K562 (cell line): ENCODE data around the gene NUDT22. TPM values are rescaled to one million over a fixed set of nuclear protein-coding genes. Genes with fewer than 3 reads are reported as not detected.

ENCODE experiments used
- DPF2 ChIP-seq: fragments of 450-650 bp; IDR thresholded peaks from 2 replicates; pipeline ENCODE4 v1.6.1; 2016
- ELK3 ChIP-seq: fragments of 450-650 bp; formaldehyde crosslinking; IDR thresholded peaks from 2 replicates; pipeline ENCODE4 v1.4.0; 2020; ENCODE audit warnings: mild to moderate bottlenecking
- ESRRB ChIP-seq: fragments of 250-450 bp; sonication (Bioruptor Pico); IDR thresholded peaks from 2 replicates; pipeline ENCODE4 v1.5.0; 2020; ENCODE audit warnings: mild to moderate bottlenecking, moderate library complexity, borderline replicate concordance
- KAT2B ChIP-seq: IDR thresholded peaks from one replicate; pipeline ENCODE4 v1.6.1; 2012; ENCODE audit warnings: low read depth, mild to moderate bottlenecking, control low read depth, inconsistent platforms, low read length, moderate library complexity
- MAX ChIP-seq: sonication (generic); formaldehyde crosslinking; IDR thresholded peaks from 2 replicates; pipeline ENCODE4 v1.9.0; 2022; ENCODE audit warnings: mild to moderate bottlenecking, missing genetic modification reagents
- NBN ChIP-seq: fragments of 450-650 bp; IDR thresholded peaks from 2 replicates; pipeline ENCODE4 v1.6.1; 2016; ENCODE audit warnings: low read depth, mild to moderate bottlenecking
- NFATC3 ChIP-seq: fragments of 450-650 bp; IDR thresholded peaks from 2 replicates; pipeline ENCODE4 v1.6.1; 2017; ENCODE audit warnings: mild to moderate bottlenecking
- NKRF ChIP-seq: fragments of 450-650 bp; IDR thresholded peaks from 2 replicates; pipeline ENCODE4 v1.6.1; 2016; ENCODE audit warnings: borderline replicate concordance
- PHTF2 ChIP-seq: fragments of 250-450 bp; sonication (Bioruptor Pico); IDR thresholded peaks from 2 replicates; pipeline ENCODE4 v1.5.0; 2021; ENCODE audit warnings: mild to moderate bottlenecking
- POLR2AphosphoS5 ChIP-seq: IDR thresholded peaks from 2 replicates; pipeline ENCODE4 v1.6.1; 2011; ENCODE audit warnings: mild to moderate bottlenecking, low read depth, low read length, moderate library complexity; ENCODE audit not compliant: control insufficient read depth, insufficient read depth
- SMARCE1 ChIP-seq: fragments of 450-650 bp; IDR thresholded peaks from 2 replicates; pipeline ENCODE4 v1.7.1; 2016; ENCODE audit warnings: mild to moderate bottlenecking
- THRB ChIP-seq: fragments of 450-650 bp; formaldehyde crosslinking; conservative IDR thresholded peaks from 2 replicates; pipeline ENCODE4 v1.4.0; 2022; ENCODE audit warnings: mild to moderate bottlenecking, missing genetic modification characterization
- ZNF124 ChIP-seq: sonication (generic); formaldehyde crosslinking; IDR thresholded peaks from 2 replicates; pipeline ENCODE4 v1.8.1; 2022; ENCODE audit warnings: missing genetic modification reagents
- ZNF583 ChIP-seq: fragments of 250-450 bp; sonication (Bioruptor Pico); IDR thresholded peaks from 2 replicates; pipeline ENCODE4 v1.4.0; 2020
- polyA plus RNA-seq, 8 experiments: library from polyadenylated mRNA; depleted of rRNA in 4 of 8; stranded (reverse) in 5 of 8; unstranded in 3 of 8; fragments of >200 nt; fragmentation: Nextera tagmentation in 2 of 8; fragmentation: Illumina TruSeq in 1 of 8; extraction: Ambion mirVana in 2 of 8; extraction: Trizol in 1 of 8; gene quantifications; 2 replicates each; pipeline versions ENCODE4 v1.2.1 to v1.2.3, GENCODE V29; 2011 to 2014; ENCODE audit warnings: inconsistent platforms in 1 of 8, missing spikeins in 1 of 8
- total RNA-seq, 7 experiments: library from RNA; depleted of rRNA in 6 of 7; stranded (reverse); fragments of >200 nt in 6 of 7; fragmentation: Illumina TruSeq in 2 of 7; extraction: Trizol in 2 of 7; gene quantifications; 2 replicates each; pipeline versions ENCODE4 v1.2.1 to v1.2.3, GENCODE V29; 2011 to 2021; ENCODE audit warnings: low replicate concordance in 1 of 7
- TF ChIP-seq, protein P1 (sequence below), 2 experiments: IDR thresholded peaks; 2 replicates each; pipeline ENCODE4 v1.6.1; 2012; ENCODE audit warnings: improper control_type of control experiment in 2 of 2, low read depth in 2 of 2, low read length in 2 of 2, borderline replicate concordance in 1 of 2
- TF ChIP-seq, protein P2 (sequence below): fragments of 250-450 bp; sonication (Bioruptor Pico); IDR thresholded peaks from 2 replicates; pipeline ENCODE4 v1.8.0; 2022; ENCODE audit warnings: moderate library complexity, mild to moderate bottlenecking, inconsistent platforms

Gene NUDT22
- total and polyA plus RNA-seq, 9 of the 15 experiments (the other 6 are each of a cell fraction or from before 2014, with no cell fraction given) = 6.3 to 92.6 (median 37.4) TPM

DNA sequence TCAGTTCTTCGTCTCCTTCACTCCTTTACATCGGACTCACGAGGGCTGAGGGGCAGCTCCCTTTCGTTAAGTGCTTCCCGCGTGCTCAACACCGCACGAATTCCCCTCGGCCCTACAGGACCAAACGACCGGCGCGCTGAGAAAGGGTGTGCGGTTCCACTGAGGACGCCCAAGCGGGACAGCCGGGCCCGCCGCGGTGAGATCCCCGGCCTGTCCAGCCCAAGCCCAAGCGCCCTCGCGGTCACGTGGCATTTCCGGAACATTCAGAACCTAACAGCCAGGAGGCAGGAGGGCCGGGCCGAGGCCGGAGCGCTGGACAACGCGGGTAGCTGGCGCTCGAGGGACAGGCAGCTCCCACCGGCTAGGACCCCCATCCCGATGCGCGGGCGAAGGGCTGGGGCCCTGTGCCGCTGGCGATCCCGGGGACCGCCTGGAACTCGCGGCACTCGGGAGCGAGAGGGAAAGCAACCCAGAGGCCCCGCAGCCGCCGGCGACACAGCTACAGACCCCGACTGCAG, 40.8 kb upstream of the NUDT22 start (continued):
- TF ChIP-seq ZNF583 = peak; percentile 85
- TF ChIP-seq ZNF124 = no peak
- TF ChIP-seq POLR2AphosphoS5 = peak; percentile 89
- 0 out of 2 replicates have a peak, but pooled peaks have one; percentile 56 for TF ChIP-seq ESRRB (CRISPR knock-in tag)
- peak; percentile 93; the same call in 1 of the 2 replicates for TF ChIP-seq NKRF
- TF ChIP-seq SMARCE1 = peak; percentile 38; the same call in 1 of the 2 replicates
- TF ChIP-seq NBN = 0 out of 2 replicates have a peak, but pooled peaks have one; percentile 49
- TF ChIP-seq MAX (CRISPR knock-in tag) = peak; percentile 92
- TF ChIP-seq ELK3 (CRISPR knock-in tag) = no peak
- peak; percentile 17; the same call in 1 of the 2 replicates for TF ChIP-seq DPF2
- TF ChIP-seq THRB (CRISPR knock-in tag) = peak; percentile 12; the same call in 1 of the 2 replicates
- TF ChIP-seq NFATC3 = no peak
- TF ChIP-seq KAT2B = no peak
- TF ChIP-seq PHTF2 = peak; percentile 72; the same call in 1 of the 2 replicates
- TF ChIP-seq, protein P1, sequence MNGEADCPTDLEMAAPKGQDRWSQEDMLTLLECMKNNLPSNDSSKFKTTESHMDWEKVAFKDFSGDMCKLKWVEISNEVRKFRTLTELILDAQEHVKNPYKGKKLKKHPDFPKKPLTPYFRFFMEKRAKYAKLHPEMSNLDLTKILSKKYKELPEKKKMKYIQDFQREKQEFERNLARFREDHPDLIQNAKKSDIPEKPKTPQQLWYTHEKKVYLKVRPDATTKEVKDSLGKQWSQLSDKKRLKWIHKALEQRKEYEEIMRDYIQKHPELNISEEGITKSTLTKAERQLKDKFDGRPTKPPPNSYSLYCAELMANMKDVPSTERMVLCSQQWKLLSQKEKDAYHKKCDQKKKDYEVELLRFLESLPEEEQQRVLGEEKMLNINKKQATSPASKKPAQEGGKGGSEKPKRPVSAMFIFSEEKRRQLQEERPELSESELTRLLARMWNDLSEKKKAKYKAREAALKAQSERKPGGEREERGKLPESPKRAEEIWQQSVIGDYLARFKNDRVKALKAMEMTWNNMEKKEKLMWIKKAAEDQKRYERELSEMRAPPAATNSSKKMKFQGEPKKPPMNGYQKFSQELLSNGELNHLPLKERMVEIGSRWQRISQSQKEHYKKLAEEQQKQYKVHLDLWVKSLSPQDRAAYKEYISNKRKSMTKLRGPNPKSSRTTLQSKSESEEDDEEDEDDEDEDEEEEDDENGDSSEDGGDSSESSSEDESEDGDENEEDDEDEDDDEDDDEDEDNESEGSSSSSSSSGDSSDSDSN (IDR thresholded peaks at IDR 0.05; ENCODE audit: borderline replicate concordance in 1 of 2, low read depth in 2 of 2, low read length in 2 of 2) = peak; percentile 59 to 76; a peak in 1 of 4 replicates
- TF ChIP-seq, protein P2, sequence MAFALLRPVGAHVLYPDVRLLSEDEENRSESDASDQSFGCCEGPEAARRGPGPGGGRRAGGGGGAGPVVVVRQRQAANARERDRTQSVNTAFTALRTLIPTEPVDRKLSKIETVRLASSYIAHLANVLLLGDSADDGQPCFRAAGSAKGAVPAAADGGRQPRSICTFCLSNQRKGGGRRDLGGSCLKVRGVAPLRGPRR (CRISPR knock-in tag) = no peak
